ENCODE measurements around the gene NGFR. TPM values are rescaled to one million over a fixed set of nuclear protein-coding genes. Genes with fewer than 3 reads are reported as not detected.
A peak's percentile ranks its signal among the peaks of the same experiment; 100 is the strongest.

NGFR gene
- total and polyA plus RNA-seq, 2 experiments from 2014 or later = 16.5 to 27.0 TPM

- H3K4me3 ChIP-seq = no peak overlapping the region
- H3K27ac ChIP-seq = no peak overlapping the region
- no peaks in the 10 kb centered on the region for H3K9me3 ChIP-seq (ENCODE audit: low read depth)
- no peaks in the 10 kb centered on the region for H3K36me3 ChIP-seq
- H3K27me3 ChIP-seq = no peaks in the 10 kb centered on the region
- DNase-seq (ENCODE audit: low read depth in 1 of 2, low spot score in 1 of 2) = no peak
- no peaks in the 10 kb centered on the region for H3K4me1 ChIP-seq (ENCODE audit: low read depth)
- no peak for TF ChIP-seq CTCF (IDR thresholded peaks at IDR 0.05; ENCODE audit: low read depth, low read length)
These were observed 37.2 kb upstream of the NGFR start for GRCh38 chr17:49457564-49458535.

- DNase-seq (ENCODE audit: low read depth in 1 of 2, low spot score in 1 of 2) = peak; percentile 27 to 29
- H3K9me3 ChIP-seq (ENCODE audit: low read depth) = no peaks in the 10 kb centered on the region
- peak; percentile 4 for TF ChIP-seq CTCF (IDR thresholded peaks at IDR 0.05; ENCODE audit: low read depth, low read length)
- no peaks in the 10 kb centered on the region for H3K27me3 ChIP-seq
- H3K27ac ChIP-seq = no peak overlapping the region
- no peaks in the 10 kb centered on the region for H3K4me1 ChIP-seq (ENCODE audit: low read depth)
- H3K36me3 ChIP-seq = no peaks in the 10 kb centered on the region
- no peak overlapping the region for H3K4me3 ChIP-seq
These were observed 35.6 kb upstream of the NGFR start for GRCh38 chr17:49459401-49459984.

GRCh38 chr17:49460401-49460800 lies 34.7 kb upstream of the NGFR start:
- Histone ChIP-seq H3K27ac (no peak overlapping the region), H3K36me3 (no peaks in the 10 kb centered on the region), H3K4me3 (no peak overlapping the region), H3K27me3 (no peaks in the 10 kb centered on the region), H3K4me1 (ENCODE audit: low read depth) (no peaks in the 10 kb centered on the region), H3K9me3 (ENCODE audit: low read depth) (no peaks in the 10 kb centered on the region)
- TF ChIP-seq CTCF (IDR thresholded peaks at IDR 0.05; ENCODE audit: low read depth, low read length) = no peak
- no peak for DNase-seq (ENCODE audit: low read depth in 1 of 2, low spot score in 1 of 2)

GRCh38 chr17:49461580-49461979 lies 33.5 kb upstream of the NGFR start:
- no peak overlapping the region for H3K4me3 ChIP-seq
- H3K9me3 ChIP-seq (ENCODE audit: low read depth) = no peaks in the 10 kb centered on the region
- no peaks in the 10 kb centered on the region for H3K36me3 ChIP-seq
- no peaks in the 10 kb centered on the region for H3K27me3 ChIP-seq
- no peak overlapping the region for H3K27ac ChIP-seq
- TF ChIP-seq CTCF (IDR thresholded peaks at IDR 0.05; ENCODE audit: low read depth, low read length) = no peak
- DNase-seq (ENCODE audit: low read depth in 1 of 2, low spot score in 1 of 2) = no peak
- no peaks in the 10 kb centered on the region for H3K4me1 ChIP-seq (ENCODE audit: low read depth)

GRCh38 chr17:49464049-49464448 lies 31.0 kb upstream of the NGFR start:
- Histone ChIP-seq H3K4me1 (ENCODE audit: low read depth) (no peaks in the 10 kb centered on the region), H3K36me3 (no peaks in the 10 kb centered on the region), H3K4me3 (no peak overlapping the region), H3K27me3 (peaks cover 3% of the 10 kb centered on the region), H3K27ac (no peak overlapping the region), H3K9me3 (ENCODE audit: low read depth) (no peaks in the 10 kb centered on the region)
- TF ChIP-seq CTCF (IDR thresholded peaks at IDR 0.05; ENCODE audit: low read depth, low read length) = no peak
- no peak for DNase-seq (ENCODE audit: low read depth in 1 of 2, low spot score in 1 of 2)
